MCF 10A (cell line): ENCODE results near the gene HLA-DOA. TPM values are rescaled to one million over a fixed set of nuclear protein-coding genes. Genes with fewer than 3 reads are reported as not detected.
A peak's percentile ranks its signal among the peaks of the same experiment; 100 is the strongest.

ENCODE experiments used
- BruUV-seq: library from RNA; stranded (reverse); fragments of 400-500 nt; replicated peaks from 2 replicates; lab custom pipeline; 2021; lab: Mats Ljungman, UMichigan
- CTCF ChIA-PET: fragments of 300-600 bp; sonication (Branson Sonifier 250); formaldehyde crosslinking; extraction: SDS; loops from one replicate; lab custom pipeline; 2021; ENCODE audit warnings: antibody characterized with exemption, inconsistent platforms; lab: Yijun Ruan, JAX
- POLR2A ChIA-PET: fragments of 300-600, 350-650 bp; sonication (Branson Sonifier 250); formaldehyde crosslinking; extraction: SDS; loops from one replicate; lab custom pipeline; 2020; ENCODE audit warnings: antibody characterized with exemption, inconsistent platforms; lab: Yijun Ruan, JAX
- DNase-seq: peaks from one replicate; pipeline ENCODE4 v3.0.0-alpha.2; 2018; ENCODE audit not compliant: unreplicated experiment
- H3K27ac Mint-ChIP-seq: one replicate; pipeline ENCODE4 v1.8.0; 2022; ENCODE audit warnings: mild to moderate bottlenecking, low read depth, mixed read lengths; ENCODE audit not compliant: unreplicated experiment
- H3K27me3 Mint-ChIP-seq: one replicate; pipeline ENCODE4 v1.8.0; 2022; ENCODE audit warnings: mixed read lengths; ENCODE audit not compliant: insufficient read depth, unreplicated experiment
- H3K36me3 Mint-ChIP-seq: one replicate; pipeline ENCODE4 v1.8.0; 2022; ENCODE audit warnings: mild to moderate bottlenecking, moderate library complexity, mixed read lengths; ENCODE audit not compliant: insufficient read depth, unreplicated experiment
- H3K4me1 Mint-ChIP-seq: one replicate; pipeline ENCODE4 v1.8.0; 2022; ENCODE audit warnings: mixed read lengths; ENCODE audit not compliant: insufficient read depth, unreplicated experiment
- H3K4me3 Mint-ChIP-seq: one replicate; pipeline ENCODE4 v1.8.0; 2022; ENCODE audit warnings: mild to moderate bottlenecking, moderate library complexity, mixed read lengths; ENCODE audit not compliant: unreplicated experiment
- H3K9me3 Mint-ChIP-seq: one replicate; pipeline ENCODE4 v1.8.0; 2022; ENCODE audit warnings: mixed read lengths; ENCODE audit not compliant: unreplicated experiment
- intact Hi-C: fragments of 100-400 bp; cut with micrococcal nuclease; formaldehyde crosslinking; loops from 2 replicates; pipeline ENCODE4 v1.14.1; 2022
- total RNA-seq: library from RNA; stranded (reverse); gene quantifications from 2 replicates; pipeline ENCODE4 v1.2.3, GENCODE V29; 2022
- TF ChIP-seq, protein P1 (sequence below): fragments of 200-600 bp; IDR thresholded peaks from one replicate; pipeline ENCODE4 v1.8.0; 2022; ENCODE audit warnings: antibody characterized with exemption, mild to moderate bottlenecking; ENCODE audit not compliant: unreplicated experiment

Gene HLA-DOA
- total RNA-seq, 1 experiment from 2014 or later = not detected

DNA sequence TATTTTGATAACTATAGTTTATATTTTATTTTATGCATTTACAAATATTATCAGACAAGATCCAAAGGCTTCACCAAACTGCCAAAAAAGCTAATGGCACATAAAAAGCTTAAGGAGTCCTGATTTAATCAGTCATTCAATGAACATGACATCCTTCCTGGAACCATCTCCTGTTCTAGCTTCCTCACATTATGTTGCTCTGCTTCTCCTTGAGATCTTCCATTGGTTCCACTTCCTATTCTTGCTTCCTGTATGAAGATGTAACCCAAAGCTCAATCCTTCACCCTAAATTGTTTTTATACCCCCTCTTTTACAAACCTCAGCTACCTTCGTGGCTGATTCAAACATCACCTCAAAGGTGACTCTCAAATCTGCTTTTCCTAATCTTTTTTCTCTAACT, 45.5 kb downstream of the HLA-DOA start:
- H3K4me1 Mint-ChIP-seq = peaks cover 34% of the 10 kb centered on the region
- TF ChIP-seq, protein P1, sequence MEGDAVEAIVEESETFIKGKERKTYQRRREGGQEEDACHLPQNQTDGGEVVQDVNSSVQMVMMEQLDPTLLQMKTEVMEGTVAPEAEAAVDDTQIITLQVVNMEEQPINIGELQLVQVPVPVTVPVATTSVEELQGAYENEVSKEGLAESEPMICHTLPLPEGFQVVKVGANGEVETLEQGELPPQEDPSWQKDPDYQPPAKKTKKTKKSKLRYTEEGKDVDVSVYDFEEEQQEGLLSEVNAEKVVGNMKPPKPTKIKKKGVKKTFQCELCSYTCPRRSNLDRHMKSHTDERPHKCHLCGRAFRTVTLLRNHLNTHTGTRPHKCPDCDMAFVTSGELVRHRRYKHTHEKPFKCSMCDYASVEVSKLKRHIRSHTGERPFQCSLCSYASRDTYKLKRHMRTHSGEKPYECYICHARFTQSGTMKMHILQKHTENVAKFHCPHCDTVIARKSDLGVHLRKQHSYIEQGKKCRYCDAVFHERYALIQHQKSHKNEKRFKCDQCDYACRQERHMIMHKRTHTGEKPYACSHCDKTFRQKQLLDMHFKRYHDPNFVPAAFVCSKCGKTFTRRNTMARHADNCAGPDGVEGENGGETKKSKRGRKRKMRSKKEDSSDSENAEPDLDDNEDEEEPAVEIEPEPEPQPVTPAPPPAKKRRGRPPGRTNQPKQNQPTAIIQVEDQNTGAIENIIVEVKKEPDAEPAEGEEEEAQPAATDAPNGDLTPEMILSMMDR = no peak
- ChIA-PET CTCF (interaction anchor here (0.8 to 3.4 kb wide), 5 partner anchors 10 to 78 kb away, joined by 4 to 22 read pairs (median 6); partner anchors contain the start of gene HLA-DMA), POLR2A (interaction anchor here (1.4 to 2.0 kb wide), 3 partner anchors 8 to 11 kb away, joined by 5 to 11 read pairs (median 9); partner anchors contain the start of gene HLA-DMA)
- H3K9me3 Mint-ChIP-seq = no peaks in the 10 kb centered on the region
- H3K27ac Mint-ChIP-seq = no peak overlapping the region
- H3K4me3 Mint-ChIP-seq = no peak overlapping the region
- BruUV-seq = no TSS peak
- no peaks in the 10 kb centered on the region for H3K27me3 Mint-ChIP-seq
- DNase-seq = no peak
- peaks cover 4% of the 10 kb centered on the region for H3K36me3 Mint-ChIP-seq
- intact Hi-C loops = no loop called here

DNA sequence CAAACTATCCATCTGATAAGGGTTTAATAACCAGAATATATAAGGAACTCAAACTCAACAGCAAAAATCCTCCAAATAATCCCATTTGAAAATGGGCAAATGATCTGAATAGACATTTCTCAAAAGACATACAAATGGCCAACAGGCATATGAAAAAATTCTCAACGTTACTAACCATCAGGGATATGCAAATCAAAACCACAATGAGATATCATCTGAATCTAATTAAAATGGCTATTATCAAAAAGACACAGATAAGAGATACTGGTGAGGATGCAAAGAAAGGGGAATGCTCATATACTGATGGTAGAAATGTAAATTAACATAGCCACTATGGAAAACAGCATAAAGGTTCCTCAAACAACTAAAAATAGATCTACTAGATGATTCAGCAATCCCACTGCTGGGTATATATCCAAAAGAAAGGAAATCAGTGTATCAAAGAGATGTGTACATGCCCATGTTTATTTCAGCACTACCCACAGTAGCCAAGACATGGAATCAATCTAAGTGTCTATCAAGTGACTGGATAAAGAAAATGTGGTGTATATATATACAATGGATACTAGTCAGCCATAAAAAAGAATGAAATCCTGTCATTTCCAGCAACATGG, 47.1 kb downstream of the HLA-DOA start:
- no peak overlapping the region for H3K27ac Mint-ChIP-seq
- no peaks in the 10 kb centered on the region for H3K9me3 Mint-ChIP-seq
- DNase-seq = no peak
- H3K36me3 Mint-ChIP-seq = peaks cover 2% of the 10 kb centered on the region
- ChIA-PET POLR2A (interaction anchor here (1.4 to 2.0 kb wide), 5 partner anchors 9 to 22 kb away, joined by 5 to 13 read pairs (median 9); partner anchors contain the start of gene HLA-DMA), CTCF (interaction anchor here (0.8 to 2.8 kb wide), 4 partner anchors 8 to 29 kb away, joined by 3 to 22 read pairs (median 4); partner anchors contain the start of gene HLA-DMA)
- no peak overlapping the region for H3K4me3 Mint-ChIP-seq
- no TSS peak for BruUV-seq
- no peaks in the 10 kb centered on the region for H3K27me3 Mint-ChIP-seq
- H3K4me1 Mint-ChIP-seq = peaks cover 29% of the 10 kb centered on the region
- intact Hi-C loops = no loop called here
- TF ChIP-seq, protein P1 = no peak

DNA sequence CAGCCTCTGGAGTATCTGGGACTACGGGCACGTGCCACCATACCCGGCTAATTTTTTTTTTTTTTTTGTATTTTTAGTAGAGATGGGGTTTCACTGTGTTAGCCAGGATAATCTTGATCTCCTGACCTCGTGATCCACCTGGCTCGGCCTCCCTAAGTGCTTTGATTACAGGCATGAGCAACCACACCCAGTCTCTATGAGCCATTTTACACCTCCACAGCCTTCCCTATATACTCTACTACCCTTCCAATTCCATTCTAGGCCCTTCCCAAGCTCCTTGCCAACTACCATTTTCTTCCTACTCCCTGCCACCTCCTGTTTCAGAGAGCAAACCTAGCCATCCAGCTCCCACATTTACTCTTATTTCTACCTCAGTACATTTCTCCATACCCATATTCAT, 48.8 kb downstream of the HLA-DOA start:
- Mint-ChIP-seq H3K27me3 (no peaks in the 10 kb centered on the region), H3K4me3 (no peak overlapping the region), H3K27ac (peak overlapping the region; percentile 33), H3K36me3 (no peaks in the 10 kb centered on the region), H3K4me1 (peaks cover 14% of the 10 kb centered on the region), H3K9me3 (no peaks in the 10 kb centered on the region)
- ChIA-PET POLR2A (interaction anchor here (1.8 kb wide), 1 partner anchor 11 kb away, joined by 13 read pairs; no protein-coding TSS in a partner anchor), CTCF (no interaction called here)
- TF ChIP-seq, protein P1 = no peak
- DNase-seq = no peak
- no TSS peak for BruUV-seq
- intact Hi-C loops = no loop called here

DNA sequence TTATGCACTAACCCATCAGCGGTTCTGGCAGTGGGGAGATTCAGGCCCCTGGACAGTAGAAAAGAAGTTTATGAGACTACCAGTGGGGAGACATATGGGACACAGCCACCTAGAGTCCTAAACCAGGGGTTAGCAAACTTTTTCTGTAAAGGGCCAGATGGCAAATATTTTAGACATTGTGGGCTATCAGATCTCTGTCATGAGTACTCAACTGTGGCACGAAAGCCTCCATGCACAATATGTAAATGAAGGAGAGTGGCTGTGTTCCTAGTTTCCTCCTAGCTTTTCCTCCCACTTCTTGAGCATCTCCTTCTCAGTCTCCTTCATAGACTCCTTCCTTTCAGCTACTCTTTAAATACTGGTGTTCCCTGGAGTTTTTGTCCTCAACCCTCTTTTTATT, 53.2 kb downstream of the HLA-DOA start:
- Mint-ChIP-seq H3K4me3 (no peak overlapping the region), H3K4me1 (no peaks in the 10 kb centered on the region), H3K27ac (no peak overlapping the region), H3K36me3 (no peaks in the 10 kb centered on the region), H3K27me3 (no peaks in the 10 kb centered on the region), H3K9me3 (no peaks in the 10 kb centered on the region)
- DNase-seq = no peak
- TF ChIP-seq, protein P1 = no peak
- intact Hi-C loops = no loop called here
- POLR2A ChIA-PET = interaction anchor here (0.7 to 8.2 kb wide), 3 partner anchors 13 to 62 kb away, joined by 4 to 130 read pairs (median 4); partner anchors contain the start of gene BRD2
- BruUV-seq = no TSS peak
- CTCF ChIA-PET = interaction anchor here (0.8 to 4.4 kb wide), 4 partner anchors 8 to 630 kb away, joined by 3 to 49 read pairs (median 8); no protein-coding TSS in a partner anchor
